Ovary (tissue), 3 donors: ENCODE measurements around the gene ZNF345.

ENCODE experiments used
- EP300 ChIP-seq: sonication (generic); formaldehyde crosslinking; IDR thresholded peaks from one replicate; pipeline ENCODE4 v1.6.1; 2017; ENCODE audit warnings: antibody characterized with exemption
- POLR2A ChIP-seq: fragments of 450-650 bp; IDR thresholded peaks from one replicate; pipeline ENCODE4 v1.6.1; 2017; ENCODE audit warnings: antibody characterized with exemption, mild to moderate bottlenecking, moderate library complexity
- TF ChIP-seq, protein P1 (sequence below), 3 donors: fragments of 450-650 bp in 2 of 3; fragments of 200-600 bp in 1 of 3; IDR thresholded peaks; one replicate each; pipeline versions ENCODE4 v1.5.1 to v1.8.0; 2016 to 2022; ENCODE audit warnings: antibody characterized with exemption in 3 of 3, mild to moderate bottlenecking in 1 of 3
- donor health status: DM: no; HTN: no; CAD: no.

DNA sequence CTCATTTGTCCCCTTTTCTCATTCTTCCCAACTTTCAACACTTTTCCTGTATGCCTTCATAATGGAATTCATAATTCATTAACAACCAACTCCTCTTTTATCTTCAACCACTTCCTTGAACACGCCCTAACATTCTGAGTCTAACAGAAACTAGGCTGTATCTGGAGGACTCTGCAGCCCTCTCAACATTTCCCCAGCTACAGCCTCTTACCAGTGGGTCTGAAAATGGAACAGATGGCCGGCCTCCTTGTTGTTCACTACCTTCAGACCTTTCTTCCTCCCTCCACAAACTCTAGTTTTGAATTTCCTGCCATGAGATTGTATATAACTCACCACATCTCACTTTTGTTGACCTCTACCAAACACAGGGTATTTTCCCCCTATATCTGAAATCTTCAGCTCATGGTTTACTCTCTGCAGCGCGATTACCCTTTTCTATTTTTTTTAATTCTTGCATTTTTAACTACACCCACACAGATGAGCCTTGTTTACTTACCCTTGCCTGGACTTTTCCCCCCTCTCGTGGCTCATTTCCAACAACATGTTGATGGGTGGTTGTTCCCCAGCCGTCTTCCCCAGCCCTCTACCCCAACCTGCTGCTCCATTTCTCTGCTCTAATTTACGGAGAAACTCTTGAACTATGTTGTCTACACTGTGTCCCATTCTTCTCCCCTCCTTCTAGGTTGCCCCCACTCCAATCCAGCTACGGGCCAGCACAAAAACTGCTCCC lies 13.3 kb upstream of the ZNF345 start:
- TF ChIP-seq, protein P1, sequence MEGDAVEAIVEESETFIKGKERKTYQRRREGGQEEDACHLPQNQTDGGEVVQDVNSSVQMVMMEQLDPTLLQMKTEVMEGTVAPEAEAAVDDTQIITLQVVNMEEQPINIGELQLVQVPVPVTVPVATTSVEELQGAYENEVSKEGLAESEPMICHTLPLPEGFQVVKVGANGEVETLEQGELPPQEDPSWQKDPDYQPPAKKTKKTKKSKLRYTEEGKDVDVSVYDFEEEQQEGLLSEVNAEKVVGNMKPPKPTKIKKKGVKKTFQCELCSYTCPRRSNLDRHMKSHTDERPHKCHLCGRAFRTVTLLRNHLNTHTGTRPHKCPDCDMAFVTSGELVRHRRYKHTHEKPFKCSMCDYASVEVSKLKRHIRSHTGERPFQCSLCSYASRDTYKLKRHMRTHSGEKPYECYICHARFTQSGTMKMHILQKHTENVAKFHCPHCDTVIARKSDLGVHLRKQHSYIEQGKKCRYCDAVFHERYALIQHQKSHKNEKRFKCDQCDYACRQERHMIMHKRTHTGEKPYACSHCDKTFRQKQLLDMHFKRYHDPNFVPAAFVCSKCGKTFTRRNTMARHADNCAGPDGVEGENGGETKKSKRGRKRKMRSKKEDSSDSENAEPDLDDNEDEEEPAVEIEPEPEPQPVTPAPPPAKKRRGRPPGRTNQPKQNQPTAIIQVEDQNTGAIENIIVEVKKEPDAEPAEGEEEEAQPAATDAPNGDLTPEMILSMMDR (IDR thresholded peaks at IDR 0.05): no peak
- TF ChIP-seq EP300 (no peak), POLR2A (no peak)
